Neural progenitor cell (in vitro differentiated cells): ENCODE measurements around the gene LGI4. TPM values are rescaled to one million over a fixed set of nuclear protein-coding genes. Genes with fewer than 3 reads are reported as not detected.
A peak's percentile ranks its signal among the peaks of the same experiment; 100 is the strongest.

Experiments used
- DNase-seq: peaks from one replicate; pipeline ENCODE4 v3.0.0-alpha.2; 2016; ENCODE audit warnings: low spot score
- H2AFZ ChIP-seq: fragments of 200-600 bp; sonication (generic); replicated peaks from 2 replicates; pipeline ENCODE4 v1.6.1; 2016; ENCODE audit warnings: antibody characterized with exemption
- H3F3A ChIP-seq: fragments of 200-600 bp; sonication (generic); 2 replicates; pipeline ENCODE4 v1.6.1; 2016; ENCODE audit warnings: antibody characterized with exemption, low read depth
- H3K27ac ChIP-seq: fragments of 200-600 bp; sonication (generic); 2 replicates; pipeline ENCODE4 v1.5.1; 2016; ENCODE audit warnings: mild to moderate bottlenecking
- H3K27me3 ChIP-seq: fragments of 200-600 bp; sonication (generic); 2 replicates; pipeline ENCODE4 v1.6.1; 2016; ENCODE audit warnings: mild to moderate bottlenecking, moderate library complexity
- H3K36me3 ChIP-seq: fragments of 200-600 bp; sonication (generic); 2 replicates; pipeline ENCODE4 v1.5.1; 2016
- H3K4me1 ChIP-seq: fragments of 200-600 bp; sonication (generic); 2 replicates; pipeline ENCODE4 v1.6.1; 2016; ENCODE audit warnings: mixed run types
- H3K4me2 ChIP-seq: fragments of 200-600 bp; sonication (generic); 2 replicates; pipeline ENCODE4 v1.6.1; 2016
- H3K4me3 ChIP-seq: fragments of 200-600 bp; sonication (generic); 2 replicates; pipeline ENCODE4 v1.5.1; 2016
- H3K79me2 ChIP-seq: fragments of 200-600 bp; sonication (generic); 2 replicates; pipeline ENCODE4 v1.6.1; 2016; ENCODE audit warnings: low read depth
- H3K9ac ChIP-seq: fragments of 200-600 bp; sonication (generic); 2 replicates; pipeline ENCODE4 v1.6.1; 2016
- H3K9me3 ChIP-seq: fragments of 200-600 bp; sonication (generic); 2 replicates; pipeline ENCODE4 v1.5.1; 2016; ENCODE audit warnings: low read depth
- H4K20me1 ChIP-seq: fragments of 200-600 bp; sonication (generic); 2 replicates; pipeline ENCODE4 v1.6.1; 2016; ENCODE audit warnings: low read depth
- H3K27ac Mint-ChIP-seq: 3 replicates; pipeline ENCODE4 v1.8.0; 2021; ENCODE audit warnings: mixed read lengths
- H3K27me3 Mint-ChIP-seq: 2 replicates; pipeline ENCODE4 v1.8.0; 2022; ENCODE audit warnings: low read depth, mild to moderate bottlenecking, inconsistent platforms, moderate library complexity, mixed read lengths; ENCODE audit not compliant: insufficient read depth
- H3K36me3 Mint-ChIP-seq: 3 replicates; pipeline ENCODE4 v1.8.0; 2021; ENCODE audit warnings: mixed read lengths
- H3K4me1 Mint-ChIP-seq: 3 replicates; pipeline ENCODE4 v1.8.0; 2021; ENCODE audit warnings: mixed read lengths
- H3K4me3 Mint-ChIP-seq: 3 replicates; pipeline ENCODE4 v1.8.0; 2021; ENCODE audit warnings: mild to moderate bottlenecking, moderate library complexity, mixed read lengths
- H3K9me3 Mint-ChIP-seq: 3 replicates; pipeline ENCODE4 v1.8.0; 2020; ENCODE audit warnings: mixed read lengths
- CTCF ChIP-seq: fragments of 200-600 bp; sonication (generic); IDR thresholded peaks from 2 replicates; pipeline ENCODE4 v1.5.1; 2017; ENCODE audit warnings: antibody characterized with exemption, mild to moderate bottlenecking
- EZH2 ChIP-seq: fragments of 200-600 bp; sonication (generic); IDR thresholded peaks from 2 replicates; pipeline ENCODE4 v1.6.1; 2017; ENCODE audit warnings: antibody characterized with exemption, mild to moderate bottlenecking, moderate library complexity
- EZH2phosphoT487 ChIP-seq: fragments of 200-600 bp; sonication (generic); IDR thresholded peaks from 2 replicates; pipeline ENCODE4 v1.6.1; 2017; ENCODE audit warnings: antibody characterized with exemption
- total RNA-seq: library from RNA; depleted of rRNA; stranded (reverse); fragments of >200 nt; gene quantifications from 2 replicates; pipeline ENCODE4 v1.2.3, GENCODE V29; 2015; ENCODE audit warnings: low replicate concordance

LGI4 gene
- total RNA-seq, 1 donor from 2014 or later, result not detected

GRCh38 chr19:35135389-35135909 lies 590 bp upstream of the LGI4 start:
- no peak overlapping the region for H3K27ac ChIP-seq
- peak overlapping the region; percentile 33 for H3K4me3 ChIP-seq
- H2AFZ ChIP-seq, result peak overlapping the region; percentile 88
- TF ChIP-seq EZH2 (no peak), EZH2phosphoT487 (no peak), CTCF (peak; percentile 94)
- no peaks in the 10 kb centered on the region for H3K36me3 Mint-ChIP-seq
- peaks cover 6% of the 10 kb centered on the region for H3F3A ChIP-seq
- no peaks in the 10 kb centered on the region for H3K9me3 ChIP-seq
- no peak overlapping the region for H3K9ac ChIP-seq
- H3K4me3 Mint-ChIP-seq, result no peak overlapping the region
- no peaks in the 10 kb centered on the region for H4K20me1 ChIP-seq
- H3K27ac Mint-ChIP-seq, result peak overlapping the region; percentile 74
- H3K4me2 ChIP-seq, result peak overlapping the region; percentile 77
- peaks cover 38% of the 10 kb centered on the region for H3K4me1 Mint-ChIP-seq
- peaks cover 13% of the 10 kb centered on the region for H3K27me3 Mint-ChIP-seq
- no peaks in the 10 kb centered on the region for H3K79me2 ChIP-seq
- H3K27me3 ChIP-seq, result peaks cover 6% of the 10 kb centered on the region
- peaks cover 22% of the 10 kb centered on the region for H3K4me1 ChIP-seq
- H3K36me3 ChIP-seq, result no peaks in the 10 kb centered on the region
- H3K9me3 Mint-ChIP-seq, result peaks cover 8% of the 10 kb centered on the region
- DNase-seq, result peak; percentile 88

- TF ChIP-seq EZH2, result no peak
- no peak overlapping the region for H2AFZ ChIP-seq
- no peaks in the 10 kb centered on the region for H3K27me3 ChIP-seq
- no peak overlapping the region for H3K27ac ChIP-seq
- no peak for DNase-seq
- H3F3A ChIP-seq, result peaks cover 5% of the 10 kb centered on the region
- peaks cover 8% of the 10 kb centered on the region for H3K9me3 Mint-ChIP-seq
- H3K4me3 Mint-ChIP-seq, result no peak overlapping the region
- H3K27me3 Mint-ChIP-seq, result peaks cover 11% of the 10 kb centered on the region
- no peaks in the 10 kb centered on the region for H3K9me3 ChIP-seq
- H3K9ac ChIP-seq, result no peak overlapping the region
- peaks cover 22% of the 10 kb centered on the region for H3K4me1 Mint-ChIP-seq
- H3K36me3 Mint-ChIP-seq, result no peaks in the 10 kb centered on the region
- peaks cover 12% of the 10 kb centered on the region for H3K4me1 ChIP-seq
- H3K4me3 ChIP-seq, result no peak overlapping the region
- H3K36me3 ChIP-seq, result no peaks in the 10 kb centered on the region
- H4K20me1 ChIP-seq, result no peaks in the 10 kb centered on the region
- H3K27ac Mint-ChIP-seq, result no peak overlapping the region
- H3K79me2 ChIP-seq, result no peaks in the 10 kb centered on the region
- no peak overlapping the region for H3K4me2 ChIP-seq
Observed at GRCh38 chr19:35133826-35134225, 1.0 kb downstream of the LGI4 start.

GRCh38 chr19:35132254-35132653 lies 2.6 kb downstream of the LGI4 start:
- no peak for TF ChIP-seq EZH2
- TF ChIP-seq EZH2phosphoT487, result no peak
- TF ChIP-seq CTCF, result no peak
- H3K36me3 ChIP-seq, result no peaks in the 10 kb centered on the region
- Mint-ChIP-seq H3K4me3 (peak overlapping the region; percentile 1), H3K27me3 (peaks cover 6% of the 10 kb centered on the region), H3K27ac (peak overlapping the region; percentile 7), H3K9me3 (peaks cover 5% of the 10 kb centered on the region), H3K4me1 (peaks cover 14% of the 10 kb centered on the region), H3K36me3 (no peaks in the 10 kb centered on the region)
- no peaks in the 10 kb centered on the region for H3K79me2 ChIP-seq
- H3K9me3 ChIP-seq, result no peaks in the 10 kb centered on the region
- peaks cover 6% of the 10 kb centered on the region for H3K4me1 ChIP-seq
- H3K9ac ChIP-seq, result no peak overlapping the region
- H3K27me3 ChIP-seq, result no peaks in the 10 kb centered on the region
- no peaks in the 10 kb centered on the region for H4K20me1 ChIP-seq
- H3K4me2 ChIP-seq, result no peak overlapping the region
- no peak overlapping the region for H2AFZ ChIP-seq
- H3F3A ChIP-seq, result peaks cover 5% of the 10 kb centered on the region
- no peak for DNase-seq
- no peak overlapping the region for H3K27ac ChIP-seq
- H3K4me3 ChIP-seq, result no peak overlapping the region
